ENCODE results near the gene ELOVL4.

GRCh38 chr6:79874531-79875134, 72.7 kb downstream of the ELOVL4 start:
- TF ChIP-seq CTCF (IDR thresholded peaks at IDR 0.05) (no peak), POLR2A (IDR thresholded peaks at IDR 0.05) (no peak)
